CD4-positive, alpha-beta memory T cell (primary cell): Measurements from ENCODE around the gene CLEC1B. TPM values are rescaled to one million over a fixed set of nuclear protein-coding genes. Genes with fewer than 3 reads are reported as not detected.
"Not testable (repeated sequence)": the region's sequence is repeated elsewhere in the genome, so short reads cannot be mapped to it uniquely, and the experiment has no call there.

Experiments used
- CTCF ChIA-PET: fragments of 350-600 bp; sonication (Branson Sonifier 250); formaldehyde crosslinking; loops from one replicate; lab custom pipeline; 2021; ENCODE audit warnings: inconsistent platforms; ENCODE audit not compliant: partially characterized antibody; lab: Charles Lee
- POLR2A ChIA-PET: fragments of 350-600 bp; sonication (Branson Sonifier 250); formaldehyde crosslinking; loops from one replicate; lab custom pipeline; 2021; ENCODE audit not compliant: partially characterized antibody; lab: Charles Lee
- DNase-seq, 5 donors: peaks; one replicate each; pipeline versions ENCODE4 v3.0.0 to v3.0.0-alpha.2; 2020 to 2022; ENCODE audit warnings: mixed read lengths in 1 of 5
- H3K27ac ChIP-seq: one replicate; pipeline ENCODE4 v1.7.0; 2013; ENCODE audit warnings: low read depth, low read length
- H3K27me3 ChIP-seq: 2 replicates; pipeline ENCODE4 v1.7.0; 2013; ENCODE audit warnings: mild to moderate bottlenecking, low read length, moderate library complexity; ENCODE audit not compliant: insufficient read depth
- H3K36me3 ChIP-seq: 2 replicates; pipeline ENCODE4 v1.7.0; 2013; ENCODE audit warnings: mild to moderate bottlenecking, low read length, moderate library complexity; ENCODE audit not compliant: insufficient read depth
- H3K4me1 ChIP-seq: 2 replicates; pipeline ENCODE4 v1.7.0; 2013; ENCODE audit warnings: mild to moderate bottlenecking, low read length, moderate library complexity; ENCODE audit not compliant: insufficient read depth
- H3K4me3 ChIP-seq, 2 donors: one replicate each; pipeline ENCODE4 v1.7.0; 2013; ENCODE audit warnings: low read length in 2 of 2, mild to moderate bottlenecking in 1 of 2
- H3K9me3 ChIP-seq, 2 donors: one replicate each; pipeline ENCODE4 v1.7.0; 2013; ENCODE audit warnings: low read length in 2 of 2, control low read depth in 1 of 2; ENCODE audit not compliant: control insufficient read depth in 1 of 2
- H3K27ac Mint-ChIP-seq, 7 donors: one replicate each; pipeline ENCODE4 v1.8.0; 2020 to 2021; ENCODE audit warnings: mixed read lengths in 7 of 7, mild to moderate bottlenecking in 6 of 7, inconsistent platforms in 3 of 7, moderate library complexity in 3 of 7
- H3K27me3 Mint-ChIP-seq, 2 donors: one replicate each; pipeline ENCODE4 v1.8.0; 2020 to 2021; ENCODE audit warnings: mixed read lengths in 2 of 2
- H3K36me3 Mint-ChIP-seq, 2 donors: one replicate each; pipeline ENCODE4 v1.8.0; 2020 to 2021; ENCODE audit warnings: mixed read lengths in 2 of 2, inconsistent platforms in 1 of 2, mild to moderate bottlenecking in 1 of 2
- H3K4me1 Mint-ChIP-seq, 4 donors: one replicate each; pipeline ENCODE4 v1.8.0; 2020 to 2021; ENCODE audit warnings: mixed read lengths in 4 of 4, mild to moderate bottlenecking in 1 of 4
- H3K4me3 Mint-ChIP-seq, 8 donors: one replicate each; pipeline ENCODE4 v1.8.0; 2020 to 2021; ENCODE audit warnings: mixed read lengths in 8 of 8, mild to moderate bottlenecking in 7 of 8, moderate library complexity in 6 of 8, inconsistent platforms in 3 of 8
- H3K9me3 Mint-ChIP-seq, 8 donors: one replicate each; pipeline ENCODE4 v1.8.0; 2020 to 2021; ENCODE audit warnings: mixed read lengths in 8 of 8, mild to moderate bottlenecking in 5 of 8, inconsistent platforms in 3 of 8, moderate library complexity in 1 of 8
- intact Hi-C: fragments of 100-400 bp; cut with micrococcal nuclease; formaldehyde crosslinking; loops from one replicate; pipeline ENCODE4 v1.15.1; 2023
- polyA plus RNA-seq, 2 donors: library from polyadenylated mRNA; unstranded; fragments of 300-500 nt; fragmentation: Illumina TruSeq; gene quantifications; one replicate each; pipeline ENCODE4 v1.2.3, GENCODE V29; 2021
- total RNA-seq, 2 experiments: library from RNA; stranded (reverse); gene quantifications; one replicate each; pipeline ENCODE4 v1.2.3, GENCODE V29; 2021

Gene CLEC1B
- total and polyA plus RNA-seq, 4 experiments from 2014 or later, result not detected

DNA sequence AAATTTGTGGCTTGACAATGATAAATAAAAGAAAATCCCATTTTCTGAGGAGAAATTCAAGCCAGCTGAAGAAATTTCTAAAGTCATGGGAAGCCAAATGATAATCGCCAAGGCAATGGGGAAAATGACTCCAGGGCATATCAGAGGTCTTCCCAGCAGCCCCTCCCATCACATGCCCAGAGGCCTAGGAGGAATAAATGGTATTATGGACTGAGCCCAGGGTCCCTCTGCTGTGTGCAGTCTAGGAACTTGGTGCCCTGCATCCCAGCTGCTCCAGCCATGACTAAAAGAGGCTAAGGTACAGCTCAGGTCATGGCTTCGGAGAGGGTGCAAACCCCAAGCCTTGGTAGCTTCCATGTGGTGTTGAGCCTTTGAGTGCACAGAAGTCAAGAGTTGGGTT is 23.3 kb downstream of the CLEC1B start:
- ChIA-PET CTCF (no interaction called here), POLR2A (no interaction called here)
- Histone ChIP-seq H3K4me3 (no peak overlapping the region), H3K27me3 (no peaks in the 10 kb centered on the region), H3K27ac (no peak overlapping the region), H3K4me1 (no peaks in the 10 kb centered on the region), H3K9me3 (no peaks in the 10 kb centered on the region), H3K36me3 (no peaks in the 10 kb centered on the region)
- Mint-ChIP-seq H3K9me3 (peaks cover 0 to 21% (median 12%) of the 10 kb centered on the region in 8 donors), H3K4me1 (no peaks in the 10 kb centered on the region), H3K4me3 (no peak overlapping the region), H3K27me3 (peaks cover 7 to 23% of the 10 kb centered on the region in 2 donors), H3K36me3 (no peaks in the 10 kb centered on the region), H3K27ac (no peak overlapping the region)
- DNase-seq, result no peak
- intact Hi-C loops, result no loop called here

- H3K27me3 ChIP-seq, H3K4me3 Mint-ChIP-seq, DNase-seq, intact Hi-C loops, H3K27ac ChIP-seq, H3K36me3 Mint-ChIP-seq, H3K4me1 ChIP-seq, H3K4me1 Mint-ChIP-seq, H3K9me3 ChIP-seq, CTCF ChIA-PET, H3K4me3 ChIP-seq, H3K36me3 ChIP-seq, H3K27ac Mint-ChIP-seq, POLR2A ChIA-PET: not testable (repeated sequence)
- Mint-ChIP-seq H3K27me3 (peaks cover 5 to 22% of the 10 kb centered on the region in 2 donors), H3K9me3 (peaks cover 0 to 21% (median 11%) of the 10 kb centered on the region in 8 donors)
Observed at GRCh38 chr12:9974731-9975130, 24.2 kb downstream of the CLEC1B start.

GRCh38 chr12:9973949-9974348 is 25.0 kb downstream of the CLEC1B start:
- no peaks in the 10 kb centered on the region for H3K36me3 Mint-ChIP-seq
- H3K27me3 Mint-ChIP-seq, result peaks cover 5 to 20% of the 10 kb centered on the region in 2 donors
- no peak for DNase-seq
- Histone ChIP-seq H3K4me1 (no peaks in the 10 kb centered on the region), H3K27ac (no peak overlapping the region), H3K27me3 (no peaks in the 10 kb centered on the region), H3K9me3 (no peaks in the 10 kb centered on the region), H3K4me3 (no peak overlapping the region), H3K36me3 (no peaks in the 10 kb centered on the region)
- intact Hi-C loops, result no loop called here
- ChIA-PET CTCF (no interaction called here), POLR2A (no interaction called here)
- H3K27ac Mint-ChIP-seq, result no peak overlapping the region
- H3K4me1 Mint-ChIP-seq, result no peaks in the 10 kb centered on the region
- peaks cover 0 to 21% (median 11%) of the 10 kb centered on the region in 8 donors for H3K9me3 Mint-ChIP-seq
- no peak overlapping the region for H3K4me3 Mint-ChIP-seq

GRCh38 chr12:9971181-9971580 is 27.7 kb downstream of the CLEC1B start, which contains the start of gene CLEC12A:
Gene CLEC12A (plus strand): TSS chr12:9971409. CDS start chr12:9971597, 188 bp downstream.
- no peaks in the 10 kb centered on the region for H3K4me1 Mint-ChIP-seq

DNA sequence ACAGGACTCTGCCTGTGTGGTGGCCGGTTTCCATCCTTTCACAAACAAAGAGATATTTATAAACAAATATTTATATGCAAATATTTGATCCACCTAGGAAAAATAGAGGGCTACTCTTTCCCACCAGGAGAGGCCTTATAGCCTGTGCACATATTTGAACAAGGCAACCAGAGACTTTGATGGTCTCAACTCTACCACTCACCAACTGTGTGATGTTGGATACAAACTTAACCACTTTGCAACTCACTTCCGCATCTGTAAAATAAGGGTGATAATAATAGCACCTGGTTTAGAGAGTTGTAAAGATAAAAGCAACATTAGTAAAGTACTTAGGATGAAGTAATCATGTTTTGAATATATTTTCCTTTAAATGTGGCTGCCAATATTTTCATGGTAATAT is 29.2 kb downstream of the CLEC1B start:
- H3K27me3 Mint-ChIP-seq, result peaks cover 3 to 6% of the 10 kb centered on the region in 2 donors
- H3K9me3 Mint-ChIP-seq, result peaks cover 0 to 5% (median 0%) of the 10 kb centered on the region in 8 donors
- Histone ChIP-seq H3K27ac (no peak overlapping the region), H3K36me3 (no peaks in the 10 kb centered on the region), H3K9me3 (no peaks in the 10 kb centered on the region), H3K4me1 (no peaks in the 10 kb centered on the region), H3K27me3 (no peaks in the 10 kb centered on the region), H3K4me3 (no peak overlapping the region)
- ChIA-PET CTCF (no interaction called here), POLR2A (no interaction called here)
- H3K4me1 Mint-ChIP-seq, result no peaks in the 10 kb centered on the region
- intact Hi-C loops, result no loop called here
- H3K36me3 Mint-ChIP-seq, result no peaks in the 10 kb centered on the region
- H3K27ac Mint-ChIP-seq, result no peak overlapping the region
- DNase-seq, result no peak
- no peak overlapping the region for H3K4me3 Mint-ChIP-seq

More at GRCh38 chr12:9971181-9971580, 27.7 kb downstream of the CLEC1B start, which contains the start of gene CLEC12A:
- Histone ChIP-seq H3K4me3 (no peak within 1 kb of the TSS), H3K4me1 (no peaks in the 10 kb centered on the region), H3K36me3 (no peaks in the 10 kb centered on the region), H3K27ac (no peak within 1 kb of the TSS), H3K9me3 (no peaks in the 10 kb centered on the region), H3K27me3 (no peaks in the 10 kb centered on the region)
- H3K27me3 Mint-ChIP-seq, result peaks cover 3 to 14% of the 10 kb centered on the region in 2 donors
- H3K4me3 Mint-ChIP-seq, result no peak within 1 kb of the TSS
- intact Hi-C loops, result no loop called here
- peaks cover 0 to 13% (median 6%) of the 10 kb centered on the region in 8 donors for H3K9me3 Mint-ChIP-seq
- no peaks in the 10 kb centered on the region for H3K36me3 Mint-ChIP-seq
- H3K27ac Mint-ChIP-seq, result no peak within 1 kb of the TSS
- ChIA-PET CTCF (no interaction called here), POLR2A (no interaction called here)
- DNase-seq, result no peak

DNA sequence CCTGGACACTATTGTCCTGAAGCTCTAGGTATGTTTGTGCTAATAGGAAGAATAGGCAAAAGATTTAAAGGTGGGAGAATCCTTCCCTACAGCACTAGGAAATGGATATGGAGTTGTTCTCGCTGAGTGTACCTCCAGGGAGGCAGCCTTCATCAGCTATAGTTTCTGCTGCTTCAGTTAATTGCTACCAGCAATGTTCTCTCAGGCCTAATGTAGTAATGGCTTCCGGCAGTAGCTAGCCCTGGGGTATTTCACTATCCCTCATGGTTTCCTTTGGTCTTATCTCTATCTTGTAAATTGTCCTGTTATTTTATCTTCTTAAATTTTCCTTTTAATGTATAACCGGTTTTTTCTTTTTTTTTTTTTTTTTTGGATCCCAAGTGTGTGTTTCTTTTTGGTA is 37.0 kb downstream of the CLEC1B start:
- Mint-ChIP-seq H3K27me3 (no peaks in the 10 kb centered on the region), H3K4me3 (no peak overlapping the region), H3K9me3 (peaks cover 0 to 5% (median 0%) of the 10 kb centered on the region in 8 donors), H3K27ac (no peak overlapping the region), H3K36me3 (no peaks in the 10 kb centered on the region), H3K4me1 (peaks cover 13 to 26% (median 21%) of the 10 kb centered on the region in 4 donors)
- Histone ChIP-seq H3K27ac (no peak overlapping the region), H3K4me1 (peaks cover 15% of the 10 kb centered on the region), H3K27me3 (no peaks in the 10 kb centered on the region), H3K9me3 (no peaks in the 10 kb centered on the region), H3K4me3 (no peak overlapping the region), H3K36me3 (no peaks in the 10 kb centered on the region)
- ChIA-PET POLR2A (no interaction called here), CTCF (no interaction called here)
- intact Hi-C loops, result no loop called here
- no peak for DNase-seq

DNA sequence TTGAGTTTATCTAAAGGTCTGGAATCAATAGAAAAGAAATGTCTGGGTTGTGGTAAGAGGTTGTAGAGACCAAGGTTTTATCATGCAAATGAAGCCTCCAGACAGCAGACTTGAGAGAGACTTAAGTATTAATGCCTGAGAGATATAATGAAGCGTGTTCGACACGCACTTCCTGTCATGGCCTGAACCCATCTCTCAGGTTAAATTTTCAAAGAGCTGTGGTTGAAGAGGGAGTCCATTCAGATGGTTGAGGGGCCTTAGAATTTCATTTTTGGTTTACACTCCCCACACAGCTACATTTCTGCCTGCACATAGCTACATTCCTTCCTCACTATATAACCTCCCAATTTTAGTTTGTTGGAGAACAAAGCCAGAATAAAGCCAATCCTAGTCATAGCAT is 37.8 kb downstream of the CLEC1B start:
- intact Hi-C loops, result no loop called here
- Histone ChIP-seq H3K36me3 (no peaks in the 10 kb centered on the region), H3K27ac (no peak overlapping the region), H3K4me3 (no peak overlapping the region), H3K9me3 (no peaks in the 10 kb centered on the region), H3K27me3 (no peaks in the 10 kb centered on the region), H3K4me1 (peaks cover 15% of the 10 kb centered on the region)
- ChIA-PET CTCF (no interaction called here), POLR2A (no interaction called here)
- Mint-ChIP-seq H3K36me3 (no peaks in the 10 kb centered on the region), H3K27ac (no peak overlapping the region), H3K4me1 (peaks cover 15 to 30% (median 25%) of the 10 kb centered on the region in 4 donors), H3K9me3 (no peaks in the 10 kb centered on the region), H3K4me3 (no peak overlapping the region), H3K27me3 (no peaks in the 10 kb centered on the region)
- no peak for DNase-seq

DNA sequence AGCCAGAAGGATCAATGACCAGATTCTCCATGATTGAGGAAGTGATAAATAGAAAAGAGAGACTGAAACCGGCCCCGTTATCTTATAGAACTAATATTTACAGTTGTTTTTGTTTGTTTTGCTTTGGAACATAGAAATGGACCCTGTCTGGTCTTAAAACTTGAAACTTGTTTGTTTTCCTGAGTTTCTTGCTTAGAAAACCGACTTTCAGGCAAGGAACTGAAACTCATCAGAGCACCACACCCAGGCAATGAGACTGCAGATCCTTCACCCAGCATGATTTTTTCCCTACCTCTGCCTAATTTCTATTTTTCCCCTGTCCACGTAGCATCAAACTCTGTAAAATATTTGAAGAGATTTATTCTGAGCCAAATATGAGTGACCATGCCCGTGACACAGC is 38.3 kb downstream of the CLEC1B start:
- H3K36me3 Mint-ChIP-seq, result no peaks in the 10 kb centered on the region
- no peak overlapping the region for H3K4me3 Mint-ChIP-seq
- Histone ChIP-seq H3K4me1 (peaks cover 15% of the 10 kb centered on the region), H3K9me3 (no peaks in the 10 kb centered on the region), H3K4me3 (no peak overlapping the region), H3K36me3 (no peaks in the 10 kb centered on the region), H3K27me3 (no peaks in the 10 kb centered on the region), H3K27ac (no peak overlapping the region)
- CTCF ChIA-PET, result no interaction called here
- intact Hi-C loops, result no loop called here
- POLR2A ChIA-PET, result no interaction called here
- no peak overlapping the region for H3K27ac Mint-ChIP-seq
- no peaks in the 10 kb centered on the region for H3K9me3 Mint-ChIP-seq
- no peaks in the 10 kb centered on the region for H3K27me3 Mint-ChIP-seq
- peaks cover 15 to 34% (median 27%) of the 10 kb centered on the region in 4 donors for H3K4me1 Mint-ChIP-seq
- no peak for DNase-seq
